Calu3 (cell line): ENCODE measurements around the gene ZSCAN10. TPM values are rescaled to one million over a fixed set of nuclear protein-coding genes. Genes with fewer than 3 reads are reported as not detected.
A peak's percentile ranks its signal among the peaks of the same experiment; 100 is the strongest.

ENCODE experiments used
- BruUV-seq: library from RNA; stranded (reverse); fragments of 400-500 nt; replicated peaks from 2 replicates; lab custom pipeline; 2021; lab: Mats Ljungman, UMichigan
- CTCF ChIA-PET: fragments of 300-600 bp; sonication (Branson Sonifier 250); formaldehyde crosslinking; loops from one replicate; lab custom pipeline; 2022; ENCODE audit warnings: antibody characterized with exemption; lab: Charles Lee
- DNase-seq: peaks from one replicate; pipeline ENCODE4 v3.0.0; 2022
- H3K27ac Mint-ChIP-seq: one replicate; pipeline ENCODE4 v1.8.0; 2022; ENCODE audit warnings: mixed read lengths; ENCODE audit not compliant: unreplicated experiment
- H3K27me3 Mint-ChIP-seq: one replicate; pipeline ENCODE4 v1.8.0; 2022; ENCODE audit warnings: mixed read lengths; ENCODE audit not compliant: unreplicated experiment
- H3K36me3 Mint-ChIP-seq: one replicate; pipeline ENCODE4 v1.8.0; 2022; ENCODE audit warnings: mild to moderate bottlenecking, moderate library complexity, mixed read lengths; ENCODE audit not compliant: insufficient read depth, unreplicated experiment
- H3K4me1 Mint-ChIP-seq: one replicate; pipeline ENCODE4 v1.8.0; 2022; ENCODE audit warnings: mild to moderate bottlenecking, low read depth, mixed read lengths; ENCODE audit not compliant: unreplicated experiment
- H3K4me3 Mint-ChIP-seq: one replicate; pipeline ENCODE4 v1.8.0; 2022; ENCODE audit warnings: mild to moderate bottlenecking, low read depth, moderate library complexity, mixed read lengths; ENCODE audit not compliant: unreplicated experiment
- H3K9me3 Mint-ChIP-seq: one replicate; pipeline ENCODE4 v1.8.0; 2022; ENCODE audit warnings: low read depth, mixed read lengths; ENCODE audit not compliant: unreplicated experiment
- intact Hi-C: fragments of 100-400 bp; cut with micrococcal nuclease; formaldehyde crosslinking; loops from one replicate; pipeline ENCODE4 v1.10.0; 2022; ENCODE audit not compliant: unreplicated experiment
- total RNA-seq: library from RNA; stranded (reverse); gene quantifications from 2 replicates; pipeline ENCODE4 v1.2.3, GENCODE V29; 2022
- TF ChIP-seq, protein P1 (sequence below): fragments of 200-600 bp; IDR thresholded peaks from one replicate; pipeline ENCODE4 v1.8.0; 2022; ENCODE audit warnings: antibody characterized with exemption; ENCODE audit not compliant: unreplicated experiment

The ZSCAN10 gene
- total RNA-seq, 1 experiment from 2014 or later: not detected

DNA sequence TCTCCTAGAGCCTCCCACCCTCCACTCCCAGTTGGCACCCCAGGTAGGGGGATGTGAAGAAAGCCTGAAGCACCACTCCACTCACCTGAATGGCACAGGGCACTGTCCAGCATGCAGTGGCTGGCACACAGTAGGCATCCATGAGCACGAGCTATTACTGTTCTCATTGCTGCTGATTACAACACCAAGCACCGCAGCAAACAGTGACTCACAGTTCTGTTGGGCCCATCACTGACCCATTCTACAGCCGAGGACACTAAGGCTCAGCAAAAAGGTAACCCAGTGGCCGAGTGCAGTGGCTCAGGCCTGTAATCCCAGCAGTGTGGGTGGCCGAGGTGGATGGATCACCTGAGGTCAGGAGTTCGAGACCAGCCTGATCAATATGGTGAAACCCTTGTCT is 2.7 kb downstream of the ZSCAN10 start:
- intact Hi-C loops: no loop called here
- no TSS peak for BruUV-seq
- TF ChIP-seq, protein P1, sequence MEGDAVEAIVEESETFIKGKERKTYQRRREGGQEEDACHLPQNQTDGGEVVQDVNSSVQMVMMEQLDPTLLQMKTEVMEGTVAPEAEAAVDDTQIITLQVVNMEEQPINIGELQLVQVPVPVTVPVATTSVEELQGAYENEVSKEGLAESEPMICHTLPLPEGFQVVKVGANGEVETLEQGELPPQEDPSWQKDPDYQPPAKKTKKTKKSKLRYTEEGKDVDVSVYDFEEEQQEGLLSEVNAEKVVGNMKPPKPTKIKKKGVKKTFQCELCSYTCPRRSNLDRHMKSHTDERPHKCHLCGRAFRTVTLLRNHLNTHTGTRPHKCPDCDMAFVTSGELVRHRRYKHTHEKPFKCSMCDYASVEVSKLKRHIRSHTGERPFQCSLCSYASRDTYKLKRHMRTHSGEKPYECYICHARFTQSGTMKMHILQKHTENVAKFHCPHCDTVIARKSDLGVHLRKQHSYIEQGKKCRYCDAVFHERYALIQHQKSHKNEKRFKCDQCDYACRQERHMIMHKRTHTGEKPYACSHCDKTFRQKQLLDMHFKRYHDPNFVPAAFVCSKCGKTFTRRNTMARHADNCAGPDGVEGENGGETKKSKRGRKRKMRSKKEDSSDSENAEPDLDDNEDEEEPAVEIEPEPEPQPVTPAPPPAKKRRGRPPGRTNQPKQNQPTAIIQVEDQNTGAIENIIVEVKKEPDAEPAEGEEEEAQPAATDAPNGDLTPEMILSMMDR: no peak
- CTCF ChIA-PET: interaction anchor here (0.6 to 0.9 kb wide), 2 partner anchors 9 to 21 kb away, joined by 3 read pairs; no protein-coding TSS in a partner anchor
- H3K4me3 Mint-ChIP-seq: no peak overlapping the region
- H3K27me3 Mint-ChIP-seq: peaks cover 45% of the 10 kb centered on the region
- DNase-seq: no peak
- H3K4me1 Mint-ChIP-seq: peaks cover 30% of the 10 kb centered on the region
- H3K36me3 Mint-ChIP-seq: peaks cover 18% of the 10 kb centered on the region
- no peak overlapping the region for H3K27ac Mint-ChIP-seq
- H3K9me3 Mint-ChIP-seq: no peaks in the 10 kb centered on the region

DNA sequence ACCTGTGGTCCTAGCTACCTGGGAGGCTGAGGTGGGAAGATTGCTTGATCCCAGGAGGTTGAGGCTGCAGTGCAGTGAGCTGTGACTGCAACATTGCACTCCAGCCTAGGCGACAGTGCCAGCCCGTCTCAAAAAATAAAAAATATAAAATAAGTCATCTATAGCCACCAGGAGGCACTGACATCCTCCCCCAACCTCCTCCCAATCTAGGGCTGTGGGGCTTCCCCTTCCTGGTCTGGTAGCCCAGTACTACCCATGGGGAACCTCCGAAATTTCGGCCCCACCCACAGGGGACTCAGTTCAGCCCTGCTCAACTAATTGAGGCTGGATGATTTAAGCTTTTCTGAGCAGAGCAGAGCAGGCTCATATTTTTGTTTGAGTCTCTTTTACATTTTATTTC is 3.2 kb downstream of the ZSCAN10 start:
- Mint-ChIP-seq H3K4me3 (no peak overlapping the region), H3K27ac (no peak overlapping the region), H3K36me3 (peaks cover 18% of the 10 kb centered on the region), H3K4me1 (peaks cover 30% of the 10 kb centered on the region), H3K9me3 (no peaks in the 10 kb centered on the region), H3K27me3 (peaks cover 50% of the 10 kb centered on the region)
- no TSS peak for BruUV-seq
- no peak for DNase-seq
- intact Hi-C loops: no loop called here
- TF ChIP-seq, protein P1: no peak
- CTCF ChIA-PET: interaction anchor here (0.6 to 0.9 kb wide), 2 partner anchors 9 to 22 kb away, joined by 3 read pairs; no protein-coding TSS in a partner anchor

DNA sequence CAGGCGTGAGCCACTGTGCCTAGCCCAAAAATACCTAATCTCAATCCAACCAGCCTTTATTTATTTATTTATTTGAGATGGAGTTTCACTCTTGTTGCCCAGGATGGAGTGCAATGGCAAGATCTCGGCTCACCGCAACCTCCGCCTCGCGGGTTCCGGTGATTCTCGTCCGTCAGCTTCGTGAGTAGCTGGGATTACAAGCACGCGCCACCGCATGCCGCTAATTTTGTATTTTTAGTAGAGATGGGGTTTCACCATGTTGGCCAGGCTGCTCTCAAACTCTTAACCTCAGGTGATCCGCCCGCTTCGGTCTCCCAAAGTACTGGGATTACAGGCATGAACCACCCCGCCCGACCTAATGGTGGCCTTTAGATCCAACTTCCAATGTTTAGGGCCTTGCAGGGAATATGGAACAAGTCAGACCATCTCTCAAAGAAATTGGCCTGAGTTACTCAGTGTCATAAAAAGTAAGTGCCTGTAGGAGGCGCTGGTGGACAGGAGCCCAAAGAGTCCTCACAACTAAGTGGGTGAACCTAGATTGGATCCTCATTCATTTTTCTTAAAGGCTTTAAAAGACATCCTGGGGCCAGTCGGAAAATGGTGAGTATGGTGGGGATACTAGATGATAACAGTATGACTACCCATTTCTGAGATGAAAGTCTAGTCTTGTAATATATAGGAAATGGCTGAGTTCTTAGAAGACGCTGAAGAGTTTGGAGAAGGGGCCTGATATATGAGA is 4.6 kb downstream of the ZSCAN10 start:
- CTCF ChIA-PET: no interaction called here
- TF ChIP-seq, protein P1: peak; percentile 61
- intact Hi-C loops: no loop called here
- Mint-ChIP-seq H3K27me3 (peaks cover 45% of the 10 kb centered on the region), H3K9me3 (no peaks in the 10 kb centered on the region), H3K36me3 (peaks cover 12% of the 10 kb centered on the region), H3K27ac (no peak overlapping the region), H3K4me1 (peaks cover 20% of the 10 kb centered on the region), H3K4me3 (no peak overlapping the region)
- BruUV-seq: no TSS peak
- DNase-seq: peak; percentile 46

DNA sequence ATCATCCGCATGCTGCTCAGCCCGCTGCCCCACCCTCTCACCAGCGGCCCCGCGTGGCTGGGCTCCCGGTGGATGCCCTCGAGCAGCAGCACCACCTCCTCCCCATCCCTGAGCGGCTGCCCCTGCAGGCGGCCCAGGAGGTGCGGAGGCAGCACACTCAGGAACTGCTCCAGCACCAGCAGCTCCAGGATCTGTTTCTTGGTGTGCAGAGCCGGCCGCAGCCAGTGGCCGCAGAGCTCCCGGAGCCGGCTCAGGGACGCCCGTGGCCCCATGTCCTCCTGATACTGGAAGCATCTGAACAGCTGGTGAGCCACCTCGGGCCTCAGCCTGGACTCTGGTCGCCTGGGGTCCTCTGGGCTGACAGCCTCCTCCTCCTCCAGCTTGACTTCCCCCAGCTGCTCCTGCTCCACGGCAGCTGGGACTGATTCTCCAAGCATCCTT is 6.6 kb downstream of the ZSCAN10 start:
- peaks cover 46% of the 10 kb centered on the region for H3K27me3 Mint-ChIP-seq
- no peak overlapping the region for H3K4me3 Mint-ChIP-seq
- DNase-seq: no peak
- intact Hi-C loops: no loop called here
- H3K36me3 Mint-ChIP-seq: no peaks in the 10 kb centered on the region
- no peaks in the 10 kb centered on the region for H3K9me3 Mint-ChIP-seq
- no peak overlapping the region for H3K27ac Mint-ChIP-seq
- peaks cover 1% of the 10 kb centered on the region for H3K4me1 Mint-ChIP-seq
- TF ChIP-seq, protein P1: no peak
- no TSS peak for BruUV-seq
- CTCF ChIA-PET: no interaction called here
